HepG2 (cell line): ENCODE measurements around the gene MGST2. TPM values are rescaled to one million over a fixed set of nuclear protein-coding genes. Genes with fewer than 3 reads are reported as not detected.

Experiments used
- CBX5 ChIP-seq: sonication (generic); formaldehyde crosslinking; IDR thresholded peaks from 2 replicates; pipeline ENCODE4 v1.4.0; 2020; ENCODE audit warnings: missing genetic modification reagents, borderline replicate concordance
- ELF4 ChIP-seq: sonication (generic); formaldehyde crosslinking; IDR thresholded peaks from 2 replicates; pipeline ENCODE4 v1.5.0; 2020; ENCODE audit warnings: missing genetic modification reagents, mild to moderate bottlenecking, moderate library complexity, borderline replicate concordance
- GTF2F1 ChIP-seq: fragments of 150-350 bp; IDR thresholded peaks from 2 replicates; pipeline ENCODE4 v1.6.1; 2014; ENCODE audit warnings: low read length
- HNRNPL ChIP-seq: fragments of 200-400 bp; formaldehyde crosslinking; IDR thresholded peaks from 2 replicates; pipeline ENCODE4 v1.6.1; 2017; ENCODE audit warnings: mild to moderate bottlenecking, low read depth, low read length
- KDM4B ChIP-seq: sonication (generic); formaldehyde crosslinking; IDR thresholded peaks from 2 replicates; pipeline ENCODE4 v1.4.0; 2020; ENCODE audit warnings: missing genetic modification reagents
- NBN ChIP-seq: fragments of 450-650 bp; conservative IDR thresholded peaks from 2 replicates; pipeline ENCODE4 v1.6.1; 2017
- NFE2 ChIP-seq: sonication (generic); formaldehyde crosslinking; IDR thresholded peaks from 2 replicates; pipeline ENCODE4 v1.4.0; 2020; ENCODE audit warnings: missing genetic modification reagents
- POGZ ChIP-seq: sonication (generic); formaldehyde crosslinking; IDR thresholded peaks from 2 replicates; pipeline ENCODE4 v1.4.0; 2020; ENCODE audit warnings: mild to moderate bottlenecking, missing genetic modification reagents
- PRMT3 ChIP-seq: sonication (generic); formaldehyde crosslinking; IDR thresholded peaks from 2 replicates; pipeline ENCODE4 v1.8.1; 2022; ENCODE audit warnings: low read depth, mild to moderate bottlenecking, moderate library complexity, missing genetic modification reagents, borderline replicate concordance
- RBM22 ChIP-seq: fragments of 200-400 bp; formaldehyde crosslinking; optimal IDR thresholded peaks from 2 replicates; pipeline ENCODE3; 2017; ENCODE audit warnings: mild to moderate bottlenecking, low read length, moderate library complexity
- REPIN1 ChIP-seq: sonication (generic); formaldehyde crosslinking; IDR thresholded peaks from 2 replicates; pipeline ENCODE4 v1.8.0; 2022; ENCODE audit warnings: missing genetic modification reagents, low read depth, mild to moderate bottlenecking, borderline replicate concordance
- SRSF4 ChIP-seq: fragments of 200-400 bp; formaldehyde crosslinking; IDR thresholded peaks from one replicate; pipeline ENCODE4 v1.6.1; 2018; ENCODE audit warnings: mild to moderate bottlenecking, low read depth, low read length, moderate library complexity; ENCODE audit not compliant: poor library complexity, severe bottlenecking
- THYN1 ChIP-seq: sonication (generic); formaldehyde crosslinking; IDR thresholded peaks from 2 replicates; pipeline ENCODE4 v1.8.1; 2023; ENCODE audit warnings: low read depth, mild to moderate bottlenecking, moderate library complexity, missing genetic modification reagents, borderline replicate concordance
- TOPORS ChIP-seq: sonication (generic); formaldehyde crosslinking; IDR thresholded peaks from 2 replicates; pipeline ENCODE4 v1.8.0; 2023; ENCODE audit warnings: mild to moderate bottlenecking, missing genetic modification reagents
- ZFP1 ChIP-seq: IDR thresholded peaks from 2 replicates; pipeline ENCODE4 v1.6.1; 2016
- ZNF143 ChIP-seq: sonication (generic); formaldehyde crosslinking; IDR thresholded peaks from 2 replicates; pipeline ENCODE4 v1.4.0; 2020; ENCODE audit warnings: missing genetic modification reagents
- ZNF329 ChIP-seq: sonication (generic); formaldehyde crosslinking; IDR thresholded peaks from 2 replicates; pipeline ENCODE4 v1.9.0; 2021; ENCODE audit warnings: low read depth, mild to moderate bottlenecking, missing genetic modification reagents
- ZNF629 ChIP-seq: sonication (generic); formaldehyde crosslinking; conservative IDR thresholded peaks from 2 replicates; pipeline ENCODE4 v1.5.0; 2020; ENCODE audit warnings: missing genetic modification reagents
- ZNF670 ChIP-seq: sonication (generic); formaldehyde crosslinking; IDR thresholded peaks from 2 replicates; pipeline ENCODE4 v1.8.0; 2022; ENCODE audit warnings: mild to moderate bottlenecking, missing genetic modification reagents, borderline replicate concordance
- ZNF720 ChIP-seq: sonication (generic); formaldehyde crosslinking; IDR thresholded peaks from 2 replicates; pipeline ENCODE4 v1.4.0; 2020; ENCODE audit warnings: missing genetic modification reagents
- ZNF737 ChIP-seq: sonication (generic); formaldehyde crosslinking; IDR thresholded peaks from 2 replicates; pipeline ENCODE4 v1.5.0; 2020; ENCODE audit warnings: missing genetic modification reagents, mild to moderate bottlenecking, borderline replicate concordance
- polyA plus RNA-seq, 8 experiments: library from polyadenylated mRNA; depleted of rRNA in 3 of 8; stranded (reverse) in 7 of 8; unstranded in 1 of 8; fragments of >200 nt; fragmentation: Illumina TruSeq in 4 of 8; extraction: Trizol in 4 of 8; gene quantifications; 2 replicates each; pipeline versions ENCODE4 v1.2.1 to v1.2.3, GENCODE V29; 2011 to 2016; ENCODE audit warnings: low read depth in 4 of 8, missing spikeins in 1 of 8, mixed read lengths in 1 of 8; ENCODE audit not compliant: insufficient read depth in 1 of 8
- total RNA-seq, 5 experiments: library from RNA; depleted of rRNA; stranded (reverse); fragments of >200 nt; fragmentation: Illumina TruSeq; extraction: Trizol; gene quantifications; 2 replicates each; pipeline ENCODE4 v1.2.3, GENCODE V29; 2016; ENCODE audit warnings: low read depth in 1 of 5
- TF ChIP-seq, protein P1 (sequence below): fragments of 450-650 bp; IDR thresholded peaks from 2 replicates; pipeline ENCODE4 v1.6.1; 2016
- TF ChIP-seq, protein P2 (sequence below): sonication (generic); formaldehyde crosslinking; IDR thresholded peaks from 2 replicates; pipeline ENCODE4 v1.4.0; 2020; ENCODE audit warnings: mild to moderate bottlenecking, missing genetic modification reagents, borderline replicate concordance
- TF ChIP-seq, protein P3 (sequence below): IDR thresholded peaks from 2 replicates; pipeline ENCODE4 v1.6.1; 2016; ENCODE audit warnings: missing compliant biosample characterization, missing genetic modification reagents, borderline replicate concordance

MGST2 gene
- total and polyA plus RNA-seq, 2 of the 13 experiments (the other 11 are each of a cell fraction or from before 2014, with no cell fraction given), result 205 to 416 TPM

DNA sequence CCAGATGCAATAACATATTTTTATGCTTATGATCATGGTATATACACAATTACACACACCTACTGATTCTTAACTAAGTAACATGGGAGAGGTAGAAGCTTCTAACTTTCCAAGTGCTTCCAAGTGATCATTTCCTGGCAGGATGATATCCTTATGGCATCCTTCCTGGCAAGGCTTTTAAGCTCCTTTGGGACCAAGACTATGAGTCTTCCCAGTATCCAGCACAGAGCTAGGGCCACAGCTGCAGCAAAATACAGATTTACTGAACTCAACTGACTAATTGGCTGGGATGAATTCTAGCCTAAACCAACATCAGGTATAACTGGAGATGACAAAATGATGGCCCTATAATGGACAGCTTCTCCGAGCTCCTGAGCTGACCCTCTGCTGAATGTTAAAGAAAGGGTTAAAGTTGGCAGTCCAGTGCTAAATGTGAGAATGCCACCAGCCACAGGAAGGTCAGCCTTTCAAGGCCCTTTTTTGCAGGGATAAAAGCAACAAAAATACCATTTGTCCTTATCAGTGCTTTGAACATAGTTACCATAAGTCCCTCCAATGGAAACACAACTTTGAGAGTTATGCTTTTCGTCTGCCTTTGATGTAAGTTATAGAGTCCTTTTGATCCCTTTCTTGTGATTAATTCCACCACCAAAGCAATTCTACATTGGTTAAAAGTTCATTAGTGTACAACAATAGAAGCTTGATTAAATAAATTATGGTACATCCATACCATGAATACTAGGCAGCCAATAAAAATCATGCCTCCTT lies 73.4 kb downstream of the MGST2 start (continued):
- TF ChIP-seq ZNF670 (no peak), REPIN1 (no peak), ZNF143 (CRISPR knock-in tag) (no peak), NBN (no peak), ZNF629 (CRISPR knock-in tag) (no peak), ELF4 (CRISPR knock-in tag) (no peak), ZNF720 (CRISPR knock-in tag) (no peak), TOPORS (CRISPR knock-in tag) (no peak), ZNF737 (CRISPR knock-in tag) (no peak), CBX5 (no peak), POGZ (CRISPR knock-in tag) (no peak), HNRNPL (no peak), RBM22 (no peak), GTF2F1 (no peak), ZNF329 (CRISPR knock-in tag) (no peak), KDM4B (CRISPR knock-in tag) (no peak), NFE2 (CRISPR knock-in tag) (no peak), ZFP1 (CRISPR knock-in tag) (no peak), SRSF4 (no peak), THYN1 (CRISPR knock-in tag) (no peak), PRMT3 (CRISPR knock-in tag) (no peak)
- TF ChIP-seq, protein P1, sequence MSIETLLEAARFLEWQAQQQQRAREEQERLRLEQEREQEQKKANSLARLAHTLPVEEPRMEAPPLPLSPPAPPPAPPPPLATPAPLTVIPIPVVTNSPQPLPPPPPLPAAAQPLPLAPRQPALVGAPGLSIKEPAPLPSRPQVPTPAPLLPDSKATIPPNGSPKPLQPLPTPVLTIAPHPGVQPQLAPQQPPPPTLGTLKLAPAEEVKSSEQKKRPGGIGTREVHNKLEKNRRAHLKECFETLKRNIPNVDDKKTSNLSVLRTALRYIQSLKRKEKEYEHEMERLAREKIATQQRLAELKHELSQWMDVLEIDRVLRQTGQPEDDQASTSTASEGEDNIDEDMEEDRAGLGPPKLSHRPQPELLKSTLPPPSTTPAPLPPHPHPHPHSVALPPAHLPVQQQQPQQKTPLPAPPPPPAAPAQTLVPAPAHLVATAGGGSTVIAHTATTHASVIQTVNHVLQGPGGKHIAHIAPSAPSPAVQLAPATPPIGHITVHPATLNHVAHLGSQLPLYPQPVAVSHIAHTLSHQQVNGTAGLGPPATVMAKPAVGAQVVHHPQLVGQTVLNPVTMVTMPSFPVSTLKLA, result no peak
- TF ChIP-seq, protein P2, sequence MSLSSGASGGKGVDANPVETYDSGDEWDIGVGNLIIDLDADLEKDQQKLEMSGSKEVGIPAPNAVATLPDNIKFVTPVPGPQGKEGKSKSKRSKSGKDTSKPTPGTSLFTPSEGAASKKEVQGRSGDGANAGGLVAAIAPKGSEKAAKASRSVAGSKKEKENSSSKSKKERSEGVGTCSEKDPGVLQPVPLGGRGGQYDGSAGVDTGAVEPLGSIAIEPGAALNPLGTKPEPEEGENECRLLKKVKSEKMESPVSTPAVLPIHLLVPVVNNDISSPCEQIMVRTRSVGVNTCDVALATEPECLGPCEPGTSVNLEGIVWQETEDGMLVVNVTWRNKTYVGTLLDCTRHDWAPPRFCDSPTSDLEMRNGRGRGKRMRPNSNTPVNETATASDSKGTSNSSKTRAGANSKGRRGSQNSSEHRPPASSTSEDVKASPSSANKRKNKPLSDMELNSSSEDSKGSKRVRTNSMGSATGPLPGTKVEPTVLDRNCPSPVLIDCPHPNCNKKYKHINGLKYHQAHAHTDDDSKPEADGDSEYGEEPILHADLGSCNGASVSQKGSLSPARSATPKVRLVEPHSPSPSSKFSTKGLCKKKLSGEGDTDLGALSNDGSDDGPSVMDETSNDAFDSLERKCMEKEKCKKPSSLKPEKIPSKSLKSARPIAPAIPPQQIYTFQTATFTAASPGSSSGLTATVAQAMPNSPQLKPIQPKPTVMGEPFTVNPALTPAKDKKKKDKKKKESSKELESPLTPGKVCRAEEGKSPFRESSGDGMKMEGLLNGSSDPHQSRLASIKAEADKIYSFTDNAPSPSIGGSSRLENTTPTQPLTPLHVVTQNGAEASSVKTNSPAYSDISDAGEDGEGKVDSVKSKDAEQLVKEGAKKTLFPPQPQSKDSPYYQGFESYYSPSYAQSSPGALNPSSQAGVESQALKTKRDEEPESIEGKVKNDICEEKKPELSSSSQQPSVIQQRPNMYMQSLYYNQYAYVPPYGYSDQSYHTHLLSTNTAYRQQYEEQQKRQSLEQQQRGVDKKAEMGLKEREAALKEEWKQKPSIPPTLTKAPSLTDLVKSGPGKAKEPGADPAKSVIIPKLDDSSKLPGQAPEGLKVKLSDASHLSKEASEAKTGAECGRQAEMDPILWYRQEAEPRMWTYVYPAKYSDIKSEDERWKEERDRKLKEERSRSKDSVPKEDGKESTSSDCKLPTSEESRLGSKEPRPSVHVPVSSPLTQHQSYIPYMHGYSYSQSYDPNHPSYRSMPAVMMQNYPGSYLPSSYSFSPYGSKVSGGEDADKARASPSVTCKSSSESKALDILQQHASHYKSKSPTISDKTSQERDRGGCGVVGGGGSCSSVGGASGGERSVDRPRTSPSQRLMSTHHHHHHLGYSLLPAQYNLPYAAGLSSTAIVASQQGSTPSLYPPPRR, result peak; percentile 45; the same call in 1 of the 2 replicates
- TF ChIP-seq, protein P3, sequence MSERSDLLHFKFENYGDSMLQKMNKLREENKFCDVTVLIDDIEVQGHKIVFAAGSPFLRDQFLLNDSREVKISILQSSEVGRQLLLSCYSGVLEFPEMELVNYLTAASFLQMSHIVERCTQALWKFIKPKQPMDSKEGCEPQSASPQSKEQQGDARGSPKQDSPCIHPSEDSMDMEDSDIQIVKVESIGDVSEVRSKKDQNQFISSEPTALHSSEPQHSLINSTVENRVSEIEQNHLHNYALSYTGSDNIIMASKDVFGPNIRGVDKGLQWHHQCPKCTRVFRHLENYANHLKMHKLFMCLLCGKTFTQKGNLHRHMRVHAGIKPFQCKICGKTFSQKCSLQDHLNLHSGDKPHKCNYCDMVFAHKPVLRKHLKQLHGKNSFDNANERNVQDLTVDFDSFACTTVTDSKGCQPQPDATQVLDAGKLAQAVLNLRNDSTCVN (CRISPR knock-in tag), result no peak
